Measurements from ENCODE around the gene GPX5.

- TF ChIP-seq CTCF (IDR thresholded peaks at IDR 0.05) = no peak
- no peak for TF ChIP-seq POLR2A (IDR thresholded peaks at IDR 0.05)
Observed at GRCh38 chr6:28542440-28543296, 17.0 kb downstream of the GPX5 start.
